Fibroblast of lung (primary cell): ENCODE results near the gene TTC21B.

ENCODE experiments used
- CTCF ChIP-seq, 2 donors: IDR thresholded peaks in 1 of 2; conservative IDR thresholded peaks in 1 of 2; 1 replicate in 1 of 2; 2 replicates in 1 of 2; pipeline ENCODE4 v1.5.1; 2011 to 2012; ENCODE audit warnings: low read length in 2 of 2, control low read depth in 1 of 2, inconsistent platforms in 1 of 2, low read depth in 1 of 2, mild to moderate bottlenecking in 1 of 2
- EZH2 ChIP-seq: IDR thresholded peaks from 2 replicates; pipeline ENCODE4 v1.5.1; 2012; ENCODE audit warnings: low read length, control low read depth, mild to moderate bottlenecking; ENCODE audit errors: missing control alignments

- TF ChIP-seq CTCF (conservative IDR thresholded peaks at IDR 0.05 in 1 of 2, IDR thresholded peaks at IDR 0.05 in 1 of 2; ENCODE audit: low read depth in 1 of 2, low read length in 2 of 2) = no peak
- TF ChIP-seq EZH2 = no peak
Measured at GRCh38 chr2:165957030-165957675, 3.6 kb upstream of the TTC21B start.
